Cortex of kidney (tissue), 1 donor: ENCODE data around the gene SULT1A2.
"Not testable (repeated sequence)": the region's sequence is repeated elsewhere in the genome, so short reads cannot be mapped to it uniquely, and the experiment has no call there.

Experiments used
- DNase-seq: peaks from one replicate; lab custom pipeline; 2025; lab: John Stamatoyannopoulos, UW

Gene SULT1A2

DNA sequence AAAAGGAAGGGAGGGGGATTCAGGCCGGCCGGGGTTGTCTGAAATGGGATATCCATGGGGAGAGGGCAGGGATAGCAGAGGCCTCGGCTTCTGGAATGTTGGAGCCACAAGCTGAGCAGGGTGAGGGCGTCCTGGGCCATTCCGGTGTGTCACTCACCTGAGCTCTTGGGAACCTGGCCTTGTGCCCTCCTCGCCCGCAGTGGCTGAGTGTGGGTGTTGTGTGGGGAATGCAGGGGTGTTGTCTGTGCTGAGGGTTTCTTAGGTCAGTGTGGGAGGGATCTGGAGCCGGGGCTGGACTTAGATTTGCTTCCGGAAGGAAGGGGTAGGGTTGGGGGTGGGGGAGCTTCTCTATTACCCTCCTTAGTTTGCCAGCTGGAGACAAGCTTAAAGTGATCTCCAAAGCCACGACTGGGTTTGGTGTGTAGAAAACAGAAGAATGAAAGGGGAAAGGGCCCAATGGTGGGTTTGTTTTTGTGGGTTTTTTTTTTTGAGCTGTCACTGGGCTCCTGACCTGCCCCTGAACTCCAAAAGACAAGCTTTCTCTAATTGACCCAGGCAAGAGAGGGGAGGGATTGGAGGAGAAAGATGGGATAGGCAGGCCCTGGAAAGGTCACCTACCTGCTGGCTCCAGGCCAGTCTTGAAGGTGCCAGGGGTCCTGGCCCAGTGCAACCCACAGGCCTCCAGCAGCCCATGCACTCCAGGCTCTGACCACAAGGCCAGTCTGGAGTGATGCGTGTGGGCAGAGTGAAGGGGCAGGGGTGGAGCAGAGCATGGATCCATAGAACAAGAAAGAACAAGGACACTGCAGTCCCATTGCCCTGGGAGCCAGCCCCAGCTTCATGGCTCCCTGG lies at the start of gene SULT1A2:
SULT1A2 (minus strand) TSS at position 211 of the 852 bp plus-strand sequence. CDS start 1,120 bp downstream, outside the sequence.
- no peak for DNase-seq

DNA sequence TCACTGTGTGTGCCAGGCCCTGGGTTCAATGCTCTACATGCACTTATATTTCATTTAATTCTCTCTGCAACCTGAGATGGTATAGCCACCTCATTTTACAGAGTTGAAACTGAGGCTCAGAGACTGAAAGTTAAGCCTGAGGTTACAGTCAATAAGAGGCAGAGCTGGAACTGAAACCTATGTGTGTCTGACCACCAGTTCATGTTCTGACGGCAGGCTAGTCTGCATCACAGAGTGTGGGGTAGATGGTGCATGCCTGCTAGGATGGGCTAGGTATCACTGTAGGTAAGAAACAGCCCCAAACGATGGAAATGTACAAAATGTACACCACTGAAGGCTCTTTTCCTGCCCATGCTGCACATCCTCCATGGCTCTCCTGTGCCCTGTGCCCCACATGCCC lies 43.1 kb upstream of the SULT1A2 start:
- not testable (repeated sequence) for DNase-seq

DNA sequence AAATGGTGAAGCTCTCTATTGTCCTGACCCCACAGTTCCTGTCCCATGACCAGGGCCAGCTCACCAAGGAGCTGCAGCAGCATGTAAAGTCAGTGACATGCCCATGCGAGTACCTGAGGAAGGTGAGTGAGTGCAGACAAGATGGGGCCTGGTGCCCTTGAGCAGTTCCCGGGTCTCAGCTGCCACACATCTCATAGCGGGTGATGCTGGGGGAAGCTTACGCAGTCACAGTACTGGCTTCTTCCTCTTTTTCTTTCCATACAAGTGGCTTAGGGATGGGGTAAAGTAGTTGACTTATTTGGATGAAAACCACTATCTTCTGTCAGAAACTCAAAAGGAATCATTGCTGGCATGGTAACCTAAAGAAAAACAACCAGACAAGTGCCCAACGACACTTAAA lies 41.5 kb upstream of the SULT1A2 start:
- not testable (repeated sequence) for DNase-seq

DNA sequence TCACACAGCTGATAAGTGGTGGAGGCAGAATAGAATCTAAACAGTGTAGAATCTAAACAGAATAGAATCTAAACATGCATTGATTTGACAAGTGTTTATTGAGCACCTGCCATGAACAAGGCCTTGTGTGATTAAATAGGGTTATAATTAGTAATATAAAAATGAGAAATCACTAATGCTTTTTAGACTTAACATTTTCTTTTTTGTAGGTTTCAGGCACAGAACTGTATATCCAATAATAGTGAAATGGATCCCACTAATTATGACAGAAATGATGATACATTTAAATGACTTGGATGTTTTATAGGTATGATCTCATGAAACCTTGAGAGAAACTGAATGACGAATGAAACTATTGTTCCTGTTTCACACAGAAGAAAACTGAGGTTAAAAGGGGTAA lies 40.9 kb upstream of the SULT1A2 start, which contains the start of gene NPIPB8:
NPIPB8 (plus strand) TSS at position 301 of the 400 bp plus-strand sequence. CDS start 296 bp downstream, outside the sequence.
- DNase-seq = not testable (repeated sequence)

DNA sequence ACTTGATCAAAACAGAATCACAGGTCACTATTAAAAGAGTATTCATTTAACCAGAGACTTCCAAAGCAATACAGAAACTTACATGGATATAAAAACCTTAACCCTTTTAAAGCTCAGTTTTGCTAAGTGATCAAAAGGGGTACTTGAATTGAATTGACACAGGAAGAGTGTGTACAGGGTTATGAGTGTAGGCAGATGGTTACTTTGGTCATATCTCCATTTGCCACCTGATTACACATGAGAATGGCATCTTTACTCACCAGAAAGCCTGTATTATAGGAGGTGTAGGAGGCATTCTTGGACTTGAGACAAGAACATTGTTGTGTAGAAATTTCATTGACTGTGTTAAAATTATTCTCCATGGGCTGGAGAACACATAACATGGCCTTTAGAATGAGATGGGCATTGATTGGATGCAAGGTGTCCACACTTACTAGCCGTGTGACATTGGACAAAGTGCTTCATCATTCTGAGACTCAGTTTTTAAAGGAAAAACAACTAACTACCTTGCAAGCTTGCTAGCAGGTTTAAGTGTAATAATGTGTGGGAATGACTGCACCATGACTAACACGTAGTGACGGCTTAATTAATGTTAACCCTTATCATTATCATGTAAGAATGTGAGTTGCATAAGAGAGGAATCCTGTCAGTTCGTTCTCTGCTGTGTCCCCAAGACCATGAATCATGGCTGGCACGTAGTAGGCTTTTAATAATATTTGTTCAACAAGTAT lies 39.4 kb upstream of the SULT1A2 start:
- not testable (repeated sequence) for DNase-seq

DNA sequence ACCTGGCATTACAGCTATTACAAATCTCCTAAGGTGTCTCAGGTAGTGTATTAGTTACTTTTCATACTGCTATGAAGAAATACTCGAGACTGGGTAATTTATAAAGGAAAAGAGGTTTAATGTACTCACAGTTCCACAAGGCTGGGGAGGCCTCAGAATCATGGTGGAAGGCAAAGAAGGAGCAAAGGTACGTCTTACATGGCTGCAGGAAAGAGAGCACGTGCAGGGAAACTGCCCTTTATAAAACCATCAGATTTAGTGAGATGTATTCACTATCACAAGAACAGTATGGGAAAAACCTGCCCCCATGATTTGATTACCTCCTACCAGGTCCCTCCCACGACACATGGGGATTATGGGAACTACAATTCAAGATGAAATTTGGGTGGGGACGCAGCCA lies 34.1 kb upstream of the SULT1A2 start:
- not testable (repeated sequence) for DNase-seq

DNA sequence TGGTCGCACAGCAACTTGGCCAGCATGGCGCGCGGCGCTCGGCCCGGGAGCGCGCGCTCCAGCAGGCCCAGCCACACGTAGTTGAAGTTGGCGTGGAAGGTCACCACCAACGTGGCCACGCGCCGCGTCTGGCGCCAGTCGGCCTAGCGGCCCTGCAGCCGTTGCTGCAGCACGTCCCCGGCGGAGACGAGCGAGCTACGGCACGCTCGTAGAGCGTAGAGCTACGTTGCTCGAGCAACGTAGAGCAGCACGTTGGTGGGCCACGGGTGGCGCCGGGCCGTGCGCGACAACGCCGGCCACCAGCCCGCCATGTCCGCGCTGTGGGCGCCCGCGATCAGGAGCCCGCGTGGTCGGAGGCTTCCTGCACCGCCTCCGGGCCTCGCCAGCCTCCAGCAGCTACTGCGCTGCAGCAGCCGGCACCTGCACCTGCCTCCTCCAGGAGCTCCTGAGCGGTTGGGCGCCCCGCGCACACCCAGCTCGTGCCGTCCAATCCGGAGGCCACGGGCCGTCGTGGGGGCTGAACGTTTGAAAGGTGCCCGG lies 26.4 kb upstream of the SULT1A2 start:
- no peak for DNase-seq

DNA sequence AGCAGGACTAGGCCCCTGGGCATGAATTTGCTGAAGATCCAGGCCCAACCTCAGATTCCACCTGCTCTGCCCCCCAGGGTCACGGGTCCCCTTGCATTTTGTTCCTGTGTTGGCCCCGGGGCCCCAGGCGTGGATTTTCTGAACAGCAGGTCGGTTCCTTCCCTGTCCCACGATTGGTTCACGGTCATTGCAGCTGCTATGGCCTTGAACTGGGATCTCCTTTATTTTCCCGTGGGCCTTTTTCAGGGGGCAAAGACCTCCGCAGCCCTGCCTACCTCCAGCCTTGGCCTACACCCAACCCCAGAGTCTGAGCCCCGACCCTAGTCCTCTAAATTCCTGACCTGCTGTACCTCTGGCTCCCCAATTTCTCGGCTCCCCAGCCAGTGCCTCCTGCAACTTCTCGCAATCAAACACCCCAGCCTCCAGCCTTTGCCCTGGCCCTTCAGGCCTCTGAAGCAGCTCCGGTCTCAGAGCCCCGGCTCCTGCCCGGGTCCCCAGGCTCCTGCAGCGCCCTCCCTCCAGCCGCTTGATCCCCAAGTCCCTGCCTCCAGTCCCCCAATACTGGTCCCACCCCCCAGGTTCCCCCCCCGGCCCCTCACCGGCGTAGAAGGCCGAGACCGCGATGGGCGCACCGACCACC lies 25.8 kb upstream of the SULT1A2 start:
- not testable (repeated sequence) for DNase-seq

DNA sequence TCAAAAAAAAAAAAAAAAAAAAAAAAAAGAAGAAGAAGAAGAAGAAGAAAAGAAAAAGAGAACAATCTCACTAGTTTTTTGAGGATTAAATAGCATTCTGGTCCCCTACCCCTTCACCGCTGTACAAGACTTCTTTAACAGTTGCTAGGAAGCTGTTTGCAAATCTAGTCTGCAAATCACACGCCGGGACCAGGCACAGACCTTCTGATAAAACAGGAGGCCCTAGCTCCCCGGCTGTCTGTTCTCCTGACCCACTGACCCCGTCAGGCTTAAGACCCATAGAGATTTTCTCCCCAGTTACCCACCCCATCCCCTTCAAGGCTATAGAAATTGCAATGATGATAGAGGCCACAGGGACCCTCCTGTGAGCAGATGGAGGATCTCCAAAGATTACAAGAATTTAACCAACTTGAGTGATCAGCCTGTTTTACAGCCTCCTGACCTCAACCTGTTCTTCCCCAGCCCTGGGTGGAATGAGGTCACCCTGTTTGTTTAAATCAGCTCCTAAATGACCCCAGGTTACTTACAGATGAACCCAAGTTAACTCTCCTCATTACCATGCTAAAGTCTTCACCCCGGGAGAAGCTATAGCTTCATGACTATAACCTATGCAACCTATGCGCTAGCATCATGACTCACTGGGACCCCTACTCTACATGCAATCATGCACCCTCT lies 24.8 kb upstream of the SULT1A2 start:
- DNase-seq = no peak

DNA sequence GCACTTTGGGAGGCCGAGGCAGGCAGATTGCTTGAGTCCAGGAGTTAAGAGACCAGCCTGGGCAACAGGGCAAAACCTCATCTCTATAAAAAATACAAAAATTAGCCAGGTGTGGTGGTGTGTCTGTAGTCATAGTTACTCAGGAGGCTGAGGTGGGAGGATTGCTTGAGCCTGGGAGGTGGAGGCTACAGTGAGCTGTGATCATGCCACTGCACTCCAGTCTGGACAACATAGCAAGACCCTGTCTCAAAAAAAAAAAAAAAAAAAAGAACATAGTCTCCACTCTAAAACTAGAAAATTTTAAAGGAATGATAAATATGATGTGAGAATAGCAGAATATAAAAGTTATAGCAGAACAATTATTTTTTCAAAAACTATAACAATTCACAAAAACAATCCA lies 23.5 kb upstream of the SULT1A2 start:
- DNase-seq = not testable (repeated sequence)

DNA sequence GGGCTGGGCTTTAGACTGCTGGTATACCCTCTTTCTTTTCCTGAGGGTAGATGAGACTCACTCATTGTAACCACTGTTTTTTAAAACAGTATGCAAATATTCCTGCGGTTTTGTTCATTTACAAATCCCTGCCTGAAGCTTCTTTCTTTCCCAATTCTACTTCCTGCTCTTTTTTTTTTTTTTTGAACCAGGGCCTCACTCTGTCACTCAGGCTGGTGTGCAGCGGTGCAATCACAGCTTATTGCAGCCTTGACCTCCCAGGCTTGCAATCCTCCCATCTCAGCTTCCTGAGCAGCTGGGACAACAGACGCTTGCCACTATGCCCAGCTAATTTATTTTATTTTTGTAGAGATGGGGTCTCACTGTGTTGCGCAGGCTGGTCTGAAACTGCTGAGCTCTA lies 21.0 kb upstream of the SULT1A2 start:
- no peak for DNase-seq

DNA sequence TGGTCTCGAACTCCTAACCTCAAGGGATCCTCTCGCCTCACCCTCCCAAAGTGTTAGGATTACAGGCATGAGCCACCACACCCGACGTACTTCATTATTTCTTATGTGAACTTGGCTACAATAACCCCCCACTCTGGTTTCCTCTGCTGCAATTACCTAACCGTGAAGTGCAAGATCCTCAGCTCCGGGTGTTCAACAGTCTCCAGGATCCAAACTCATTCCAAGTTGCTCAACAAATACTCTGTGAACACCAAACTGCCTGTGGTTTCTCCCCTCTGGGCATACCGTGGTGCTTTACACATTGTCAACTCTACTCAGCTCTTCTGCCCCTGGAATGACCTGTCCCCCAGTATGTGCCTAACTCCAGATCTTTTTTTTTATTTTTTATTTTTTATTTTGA lies 19.8 kb upstream of the SULT1A2 start:
- DNase-seq = no peak

DNA sequence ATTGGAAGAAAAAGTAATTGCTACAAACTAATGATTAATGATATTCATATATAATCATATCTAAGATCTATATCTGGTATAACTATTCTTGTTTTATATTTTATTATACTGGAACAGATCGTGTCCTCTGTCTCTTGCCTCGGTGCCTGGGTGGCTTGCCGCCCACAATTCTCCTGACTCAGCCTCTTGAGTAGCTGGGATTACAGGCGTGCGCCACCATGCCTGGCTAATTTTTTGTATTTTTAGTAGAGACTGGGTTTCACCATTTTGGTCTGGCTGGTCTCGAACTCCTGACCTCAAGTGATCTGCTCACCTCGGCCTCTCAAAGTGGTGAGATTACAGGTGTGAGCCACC lies 19.4 kb upstream of the SULT1A2 start:
- not testable (repeated sequence) for DNase-seq

DNA sequence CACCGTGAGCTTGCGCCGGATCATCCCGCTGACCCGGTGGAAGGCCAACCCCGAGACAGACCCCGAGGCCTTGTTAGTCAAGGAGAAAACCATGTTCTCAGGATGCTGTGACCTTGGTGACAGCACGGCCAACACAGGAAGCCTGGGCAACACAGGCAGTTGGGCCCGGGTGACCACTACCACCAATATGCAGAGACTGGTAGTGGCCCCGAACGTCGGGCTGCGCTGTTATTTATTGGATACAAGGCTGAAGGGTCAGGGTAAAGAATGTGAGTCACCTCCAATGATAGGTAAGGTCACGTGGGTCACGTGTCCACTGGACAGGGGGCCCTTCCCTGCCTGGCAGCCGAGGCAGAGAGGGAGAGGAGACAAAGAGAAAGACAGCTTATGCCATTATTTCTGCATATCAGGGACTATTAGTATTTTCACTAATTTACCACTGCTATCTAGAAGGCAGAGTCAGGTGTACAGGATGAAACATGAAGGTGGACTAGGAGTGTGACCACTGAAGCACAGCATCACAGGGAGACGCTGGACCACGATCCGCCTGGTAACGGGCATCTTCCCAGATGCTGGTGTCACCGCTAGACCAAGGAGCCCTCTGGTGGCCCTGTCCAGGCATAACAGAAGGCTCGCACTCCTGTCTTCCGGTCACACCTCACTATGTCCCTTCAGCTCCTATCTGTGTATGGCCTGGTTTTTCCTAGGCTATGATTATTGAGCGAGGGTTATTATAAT lies 18.8 kb upstream of the SULT1A2 start:
- not testable (repeated sequence) for DNase-seq

DNA sequence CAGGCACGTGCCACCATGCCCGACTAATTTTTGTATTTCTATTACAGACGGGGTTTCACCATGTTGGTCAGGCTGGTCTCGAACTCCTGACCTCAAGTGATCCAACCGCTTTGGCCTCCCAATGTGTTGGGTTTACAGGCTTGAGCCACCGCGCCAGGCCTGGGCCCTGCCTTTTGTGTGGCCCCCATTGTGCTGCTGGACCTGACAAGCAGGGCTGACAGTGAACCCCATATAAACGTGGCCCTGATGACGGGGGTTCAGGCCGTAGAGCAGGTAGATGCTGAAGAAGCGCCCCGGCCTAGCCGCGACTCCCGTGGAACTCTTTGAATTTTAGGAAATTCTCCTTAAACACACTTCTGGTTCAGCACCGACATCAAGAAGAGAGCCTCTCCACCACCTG lies 17.7 kb upstream of the SULT1A2 start:
- DNase-seq = not testable (repeated sequence)

DNA sequence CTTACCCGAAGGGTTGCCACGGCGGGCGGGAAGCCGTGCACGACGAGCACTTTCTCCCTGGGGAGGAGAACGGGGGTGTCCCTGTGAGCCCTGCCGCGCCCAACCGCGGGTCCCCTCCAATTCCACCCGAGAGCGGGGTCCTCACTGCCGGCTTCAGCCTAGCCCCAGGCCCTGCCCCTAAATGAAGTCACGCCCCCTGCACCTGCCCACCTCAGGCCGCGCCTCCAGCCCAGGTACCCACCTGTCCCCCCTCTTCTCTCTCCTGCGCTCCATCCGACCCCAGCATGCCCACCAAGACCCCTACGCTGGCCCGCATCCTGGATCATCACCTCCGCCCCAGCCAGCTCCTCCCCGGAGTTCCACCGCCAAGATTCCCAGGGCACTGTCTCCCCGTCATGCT lies 17.1 kb upstream of the SULT1A2 start:
- DNase-seq = not testable (repeated sequence)

DNA sequence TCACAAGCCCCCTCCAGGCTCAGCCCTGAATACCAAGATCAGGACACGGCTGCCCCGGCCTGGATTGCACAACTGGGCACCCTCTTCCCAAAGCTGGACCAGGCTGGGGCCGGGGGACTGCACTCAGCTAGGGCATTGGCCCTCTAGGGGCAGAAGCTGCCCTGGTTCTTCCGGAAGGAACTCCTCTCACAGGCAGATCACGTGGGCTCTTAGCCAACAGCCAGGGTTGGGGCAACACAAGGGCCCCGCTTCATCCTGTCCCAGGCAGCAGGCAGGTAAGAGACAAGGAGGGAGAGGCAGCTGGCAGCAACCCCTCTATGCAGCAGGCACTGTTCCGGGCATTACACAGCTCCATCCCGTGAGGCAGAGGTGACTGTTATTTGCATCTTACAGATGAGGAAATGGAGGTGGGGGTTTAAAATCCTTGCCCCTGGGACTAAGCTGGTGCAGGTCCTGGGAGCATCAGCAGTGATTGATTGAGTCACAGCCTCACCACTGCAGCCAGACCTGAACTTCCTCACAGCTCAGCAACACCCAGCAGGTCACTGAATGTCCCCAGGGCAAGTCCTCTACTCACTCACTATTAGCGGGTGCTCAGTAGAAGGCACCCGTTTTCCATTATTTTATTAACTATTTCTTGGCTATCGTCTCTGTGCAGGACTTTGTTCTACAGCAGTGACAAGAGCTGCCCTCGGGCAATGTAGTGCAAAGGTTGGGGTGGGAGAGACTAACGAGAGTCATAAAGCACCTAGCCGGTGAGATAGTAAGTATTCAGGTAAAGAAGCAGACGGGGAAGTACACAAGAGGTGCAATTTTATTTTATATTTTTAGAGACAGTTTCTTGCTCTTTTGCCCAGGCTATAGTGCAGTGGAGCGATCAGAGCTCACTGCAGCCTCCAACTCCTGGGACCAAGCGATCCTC lies 15.8 kb upstream of the SULT1A2 start:
- DNase-seq = not testable (repeated sequence)

DNA sequence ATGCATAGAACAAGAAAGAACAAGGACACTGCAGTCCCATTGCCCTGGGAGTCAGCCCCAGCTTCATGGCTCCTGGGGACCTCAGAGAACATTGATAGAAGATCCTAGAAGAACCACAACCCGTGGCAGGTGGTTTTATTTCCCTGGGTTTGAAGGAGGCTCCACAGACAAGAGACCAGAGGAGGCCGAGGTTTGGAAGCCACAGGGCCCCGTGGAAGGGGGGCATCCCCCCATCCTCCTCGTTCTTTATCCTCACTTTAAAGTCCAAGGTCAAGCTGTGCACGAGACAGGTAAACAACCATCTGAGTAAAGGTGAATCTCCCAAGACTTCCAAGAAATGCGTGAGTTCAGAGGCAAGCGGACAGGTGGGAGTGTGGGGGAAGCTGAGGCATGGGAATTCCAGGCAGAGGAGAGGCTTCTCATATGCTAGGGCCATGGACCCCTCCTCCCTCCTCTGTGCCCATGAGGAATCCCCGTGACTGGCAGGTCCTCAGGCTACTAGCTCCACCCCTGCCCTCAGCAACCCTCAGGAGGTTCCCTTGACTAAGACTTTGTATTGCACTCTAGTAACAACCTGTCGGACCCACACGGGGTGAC lies 13.8 kb upstream of the SULT1A2 start:
- no peak for DNase-seq
